Measurements from ENCODE around the gene STEAP2.

- TF ChIP-seq CTCF (conservative IDR thresholded peaks at IDR 0.05) (no peak), EZH2 (IDR thresholded peaks at IDR 0.05; ENCODE audit: low read depth) (no peak)
Observed at GRCh38 chr7:90231304-90231703, 19.8 kb downstream of the STEAP2 start.

Measured in PC-9 (cell line).